A549 (cell line): ENCODE measurements around the gene FXYD4. TPM values are rescaled to one million over a fixed set of nuclear protein-coding genes. Genes with fewer than 3 reads are reported as not detected.

ENCODE experiments used
- ATAC-seq, 2 experiments: fragments of 200-7000 bp in 1 of 2; fragments of >200 bp in 1 of 2; cut with Nextera tagmentation in 1 of 2; cut with Tn5 transposase in 1 of 2; 3 replicates each; pipeline versions ENCODE4 v1.8.0 to v1.9.1; 2018 to 2020; ENCODE audit warnings: mild to moderate bottlenecking in 1 of 2, moderate library complexity in 1 of 2
- CTCF ChIA-PET: fragments of 300-600 bp; sonication (Branson Sonifier 250); formaldehyde crosslinking; extraction: SDS; loops from one replicate; lab custom pipeline; 2021; ENCODE audit warnings: antibody characterized with exemption, inconsistent platforms; lab: Yijun Ruan, JAX
- POLR2A ChIA-PET: fragments of 350-600 bp; formaldehyde crosslinking; extraction: SDS; loops from one replicate; lab custom pipeline; 2021; ENCODE audit warnings: antibody characterized with exemption, inconsistent platforms; lab: Yijun Ruan, JAX
- DNase-seq, 2 experiments: peaks; one replicate each; pipeline versions ENCODE4 v3.0.0 to v3.0.0-alpha.2; 2011 to 2016; ENCODE audit warnings: low read depth in 1 of 2, low spot score in 1 of 2
- FAIRE-seq: peaks from 2 replicates; lab custom pipeline; 2011; peaks lifted over from hg19 to GRCh38; lab: Jason Lieb, UNC
- H3K27ac ChIP-seq, 2 experiments: fragments of >200 bp; sonication (Bioruptor Twin); formaldehyde crosslinking; 3 replicates each; pipeline ENCODE4 v1.5.1; 2016 to 2017
- H3K4me1 ChIP-seq: fragments of >200 bp; sonication (Bioruptor Twin); formaldehyde crosslinking; 3 replicates; pipeline ENCODE4 v1.6.1; 2016
- H3K4me2 ChIP-seq: fragments of >200 bp; sonication (Bioruptor Twin); formaldehyde crosslinking; 3 replicates; pipeline ENCODE4 v1.6.1; 2016
- H3K4me3 ChIP-seq: fragments of >200 bp; sonication (Bioruptor Twin); formaldehyde crosslinking; 3 replicates; pipeline ENCODE4 v1.5.1; 2016
- H3K9me3 ChIP-seq: fragments of >200 bp; sonication (Bioruptor Twin); formaldehyde crosslinking; 3 replicates; pipeline ENCODE4 v1.6.1; 2016
- CBX8 ChIP-seq: fragments of 200-600 bp; sonication (generic); IDR thresholded peaks from 2 replicates; pipeline ENCODE4 v1.6.1; 2016
- CHD2 ChIP-seq: fragments of 150-350 bp; IDR thresholded peaks from 2 replicates; pipeline ENCODE4 v1.6.1; 2014; ENCODE audit warnings: low read length; ENCODE audit not compliant: partially characterized antibody
- CTCF ChIP-seq: fragments of >200 bp; sonication (Bioruptor Twin); formaldehyde crosslinking; IDR thresholded peaks from 3 replicates; pipeline ENCODE4 v1.5.1; 2016
- FOSB ChIP-seq: fragments of 250-450 bp; sonication (Bioruptor Pico); IDR thresholded peaks from 2 replicates; pipeline ENCODE4 v1.5.0; 2020; ENCODE audit warnings: mild to moderate bottlenecking, moderate library complexity
- HOXB5 ChIP-seq: fragments of 250-450 bp; sonication (Bioruptor Pico); IDR thresholded peaks from 2 replicates; pipeline ENCODE4 v1.5.0; 2020; ENCODE audit warnings: mild to moderate bottlenecking, moderate library complexity
- JUNB ChIP-seq: fragments of >200 bp; sonication (Bioruptor Twin); formaldehyde crosslinking; IDR thresholded peaks from 2 replicates; pipeline ENCODE4 v1.6.1; 2016
- MAFK ChIP-seq: fragments of 450-650 bp; IDR thresholded peaks from 2 replicates; pipeline ENCODE4 v1.6.1; 2014; ENCODE audit not compliant: partially characterized antibody
- MYC ChIP-seq: IDR thresholded peaks from 2 replicates; pipeline ENCODE4 v1.6.1; 2012; ENCODE audit warnings: mild to moderate bottlenecking, inconsistent platforms, low read length, improper control_type of control experiment, borderline replicate concordance
- PBX3 ChIP-seq: IDR thresholded peaks from 2 replicates; pipeline ENCODE4 v1.6.1; 2012
- POLR2A ChIP-seq: IDR thresholded peaks from 2 replicates; pipeline ENCODE4 v1.6.1; 2012; ENCODE audit warnings: mild to moderate bottlenecking, low read length
- POLR2AphosphoS2 ChIP-seq: conservative IDR thresholded peaks from 2 replicates; pipeline ENCODE4 v1.6.1; 2012; ENCODE audit warnings: low read length, improper control_type of control experiment, inconsistent platforms
- RNF2 ChIP-seq: fragments of 200-600 bp; sonication (generic); IDR thresholded peaks from 2 replicates; pipeline ENCODE4 v1.6.1; 2016; ENCODE audit warnings: low read depth, mild to moderate bottlenecking, antibody characterized with exemption, moderate library complexity, borderline replicate concordance
- TFCP2L1 ChIP-seq: fragments of 250-450 bp; sonication (Bioruptor Pico); IDR thresholded peaks from 2 replicates; pipeline ENCODE4 v1.5.0; 2021; ENCODE audit warnings: mild to moderate bottlenecking
- ZC3H11A ChIP-seq: fragments of 450-650 bp; IDR thresholded peaks from 2 replicates; pipeline ENCODE4 v1.6.1; 2014; ENCODE audit warnings: antibody characterized with exemption, mild to moderate bottlenecking
- WGBS: methylation state at CpG from one replicate; pipeline ENCODE4 v1.1.6; 2017; ENCODE audit errors: missing lambda C conversion rate; 5-methylcytosine and 5-hydroxymethylcytosine counted together
- polyA minus RNA-seq: library from RNA; depleted of rRNA, polyadenylated mRNA; stranded (reverse); fragments of >200 nt; gene quantifications from 2 replicates; pipeline ENCODE4 v1.2.3, GENCODE V29; 2011; rRNA and poly(A)+ RNA removed
- polyA plus RNA-seq, 4 experiments: library from polyadenylated mRNA; depleted of rRNA in 3 of 4; stranded (reverse); fragments of >200 nt; fragmentation: RNase III in 1 of 4; extraction: RNeasy Plus Mini Kit Qiagen cat#74134 plus additional on column Dnase treatment in 1 of 4; gene quantifications; 2 replicates in 3 of 4; 3 replicates in 1 of 4; pipeline ENCODE4 v1.2.3, GENCODE V29; 2011 to 2017
- TF ChIP-seq, protein P1 (sequence below): IDR thresholded peaks from 2 replicates; pipeline ENCODE4 v1.6.1; 2012
- TF ChIP-seq, protein P2 (sequence below): fragments of 250-450 bp; sonication (Bioruptor Pico); IDR thresholded peaks from 2 replicates; pipeline ENCODE4 v1.5.0; 2020; ENCODE audit warnings: low read depth, mild to moderate bottlenecking, moderate library complexity

The FXYD4 gene, protein sequence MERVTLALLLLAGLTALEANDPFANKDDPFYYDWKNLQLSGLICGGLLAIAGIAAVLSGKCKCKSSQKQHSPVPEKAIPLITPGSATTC
- polyA plus RNA-seq (2011; rRNA removed) (not detected in 2 replicates), polyA plus RNA-seq (2017; fragmentation: RNase III; extraction: RNeasy Plus Mini Kit Qiagen cat#74134 plus additional on column Dnase treatment) (not detected in 3 replicates), polyA minus RNA-seq (not detected in 2 replicates)
- not detected in 2 replicates for polyA plus RNA-seq (2012; cell fraction: cytosol; rRNA removed)
- polyA plus RNA-seq (2012; cell fraction: nucleus; rRNA removed) = not detected in 2 replicates

DNA sequence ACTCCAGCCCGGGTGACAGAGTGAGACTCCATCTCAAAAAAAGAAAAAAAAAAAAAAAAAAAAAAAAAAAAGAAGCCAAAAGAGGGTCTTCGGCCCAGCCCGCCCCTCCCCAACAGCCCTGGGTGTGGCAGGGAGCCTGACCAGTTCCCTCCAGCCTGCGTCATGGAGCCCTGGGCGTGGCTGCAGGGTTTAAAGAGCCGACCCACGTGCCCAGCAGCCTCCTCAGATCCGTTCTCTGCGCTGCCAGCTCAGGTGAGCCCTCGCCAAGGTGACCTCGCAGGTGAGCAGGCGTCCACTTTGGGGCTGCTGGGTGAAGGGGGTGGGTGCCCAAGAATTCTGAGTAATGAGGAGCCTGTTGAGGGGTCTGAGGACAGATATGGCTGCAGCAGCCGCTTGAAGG lies at the start of gene FXYD4:
Gene FXYD4 (plus strand): TSS at position 219 of the 400 bp plus-strand sequence. CDS start 2,111 bp downstream, outside the sequence.
- ATAC-seq = no peak

GRCh38 chr10:43322331-43322730 lies 49.1 kb upstream of the FXYD4 start:
- POLR2A ChIA-PET = interaction anchor here (1.6 kb wide), 1 partner anchor 15 kb away, joined by 4 read pairs; no protein-coding TSS in a partner anchor
- no peak for TF ChIP-seq MYC
- no peak for TF ChIP-seq JUNB
- TF ChIP-seq CTCF = no peak
- no peak for TF ChIP-seq CHD2
- no peak for TF ChIP-seq PBX3
- no peak for TF ChIP-seq ZC3H11A
- TF ChIP-seq, protein P1, sequence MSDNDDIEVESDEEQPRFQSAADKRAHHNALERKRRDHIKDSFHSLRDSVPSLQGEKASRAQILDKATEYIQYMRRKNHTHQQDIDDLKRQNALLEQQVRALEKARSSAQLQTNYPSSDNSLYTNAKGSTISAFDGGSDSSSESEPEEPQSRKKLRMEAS = no peak
- no peak for TF ChIP-seq MAFK
- TF ChIP-seq, protein P2, sequence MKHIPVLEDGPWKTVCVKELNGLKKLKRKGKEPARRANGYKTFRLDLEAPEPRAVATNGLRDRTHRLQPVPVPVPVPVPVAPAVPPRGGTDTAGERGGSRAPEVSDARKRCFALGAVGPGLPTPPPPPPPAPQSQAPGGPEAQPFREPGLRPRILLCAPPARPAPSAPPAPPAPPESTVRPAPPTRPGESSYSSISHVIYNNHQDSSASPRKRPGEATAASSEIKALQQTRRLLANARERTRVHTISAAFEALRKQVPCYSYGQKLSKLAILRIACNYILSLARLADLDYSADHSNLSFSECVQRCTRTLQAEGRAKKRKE = no peak
- TF ChIP-seq FOSB (CRISPR knock-in tag) = no peak
- TF ChIP-seq HOXB5 (CRISPR knock-in tag) = no peak
- no peak for TF ChIP-seq RNF2
- ATAC-seq (peak; percentile 65 to 78; a peak in 5 of 6 replicates), DNase-seq (peak in 1 of 2 experiments; percentile 54), FAIRE-seq (no peak)
- CTCF ChIA-PET = interaction anchor here (1.3 to 4.4 kb wide), 2 partner anchors 29 to 101 kb away, joined by 3 to 18 read pairs; no protein-coding TSS in a partner anchor
- Histone ChIP-seq H3K27ac (peak overlapping the region; percentile 47 to 79; a peak in 4 of 6 replicates), H3K4me2 (peak overlapping the region; percentile 76), H3K4me1 (peaks cover 8% of the 10 kb centered on the region; the same call in 2 of the 3 replicates), H3K9me3 (no peaks in the 10 kb centered on the region), H3K4me3 (peak overlapping the region; percentile 42)
- WGBS = 72% methylated on average over 14 of the region's 14 CpGs

More for the DNA sequence above, at the start of gene FXYD4:
- no peak for TF ChIP-seq TFCP2L1 (CRISPR knock-in tag)
- TF ChIP-seq POLR2AphosphoS2 = no peak
- TF ChIP-seq JUNB = no peak
- TF ChIP-seq, protein P2 = no peak
- H3K4me1 ChIP-seq = no peaks in the 10 kb centered on the region
- no peak within 1 kb of the TSS for H3K4me3 ChIP-seq
- DNase-seq = no peak
- FAIRE-seq = no peak
- no peak within 1 kb of the TSS for H3K4me2 ChIP-seq
- 76% methylated on average over 12 of the region's 13 CpGs for WGBS
- CTCF ChIA-PET = interaction anchor here (0.7 to 1.4 kb wide), 3 partner anchors 19 to 22 kb away, joined by 3 to 4 read pairs (median 3); no protein-coding TSS in a partner anchor
- no peak within 1 kb of the TSS for H3K27ac ChIP-seq
- POLR2A ChIA-PET = no interaction called here
- no peaks in the 10 kb centered on the region for H3K9me3 ChIP-seq

- no peak for TF ChIP-seq CBX8
- peak; percentile 31; the same call in 1 of the 2 replicates for TF ChIP-seq POLR2A
- Histone ChIP-seq H3K4me3 (peak overlapping the region; percentile 42), H3K4me1 (peaks cover 10% of the 10 kb centered on the region; the same call in 2 of the 3 replicates), H3K4me2 (peak overlapping the region; percentile 76), H3K27ac (peak overlapping the region; percentile 60 to 79; a peak in 5 of 6 replicates), H3K9me3 (no peaks in the 10 kb centered on the region)
- CTCF ChIA-PET = interaction anchor here (0.7 to 2.6 kb wide), 2 partner anchors 30 to 57 kb away, joined by 3 to 10 read pairs; no protein-coding TSS in a partner anchor
- peak; percentile 84 to 95 for ATAC-seq
- WGBS = 64% methylated on average over 20 of the region's 26 CpGs
- POLR2A ChIA-PET = interaction anchor here (1.6 kb wide), 1 partner anchor 14 kb away, joined by 4 read pairs; no protein-coding TSS in a partner anchor
- FAIRE-seq = no peak
- peak; percentile 69 to 83 for DNase-seq
Observed at GRCh38 chr10:43322769-43323168, 48.7 kb upstream of the FXYD4 start.
